Kidney epithelial cell (primary cell): Measurements from ENCODE around the gene SPATA46. TPM values are rescaled to one million over a fixed set of nuclear protein-coding genes. Genes with fewer than 3 reads are reported as not detected.

Experiments used
- DNase-seq: peaks from one replicate; pipeline ENCODE4 v3.0.0-alpha.2; 2010; ENCODE audit warnings: low read depth
- H3K27me3 ChIP-seq: 2 replicates; pipeline ENCODE4 v1.6.0; 2011; ENCODE audit warnings: low read length; ENCODE audit not compliant: control insufficient read depth, insufficient read depth
- H3K36me3 ChIP-seq: 2 replicates; pipeline ENCODE4 v1.5.1; 2011; ENCODE audit warnings: low read length; ENCODE audit not compliant: control insufficient read depth, insufficient read depth
- H3K4me3 ChIP-seq: 2 replicates; pipeline ENCODE4 v1.5.1; 2011; ENCODE audit warnings: low read depth, mild to moderate bottlenecking, control low read depth, low read length
- CTCF ChIP-seq: IDR thresholded peaks from 2 replicates; pipeline ENCODE4 v1.5.1; 2011; ENCODE audit warnings: mild to moderate bottlenecking, moderate library complexity, low read length, control low read depth, inconsistent platforms; ENCODE audit not compliant: insufficient read depth, poor library complexity, severe bottlenecking
- total RNA-seq: library from RNA; depleted of rRNA; stranded (reverse); fragments of >200 nt; gene quantifications from 2 replicates; pipeline ENCODE4 v1.2.3, GENCODE V29; 2015

SPATA46 gene
- total RNA-seq, 1 donor from 2014 or later = not detected

- Histone ChIP-seq H3K4me3 (no peak overlapping the region), H3K36me3 (no peaks in the 10 kb centered on the region), H3K27me3 (no peaks in the 10 kb centered on the region)
- no peak for DNase-seq
- TF ChIP-seq CTCF = no peak
These were observed 39.9 kb downstream of the SPATA46 start for GRCh38 chr1:162336621-162337285.

GRCh38 chr1:162335126-162335525, 41.5 kb downstream of the SPATA46 start:
- TF ChIP-seq CTCF = no peak
- DNase-seq = no peak
- H3K4me3 ChIP-seq = no peak overlapping the region
- H3K36me3 ChIP-seq = no peaks in the 10 kb centered on the region
- no peaks in the 10 kb centered on the region for H3K27me3 ChIP-seq

GRCh38 chr1:162333991-162334390, 42.7 kb downstream of the SPATA46 start:
- Histone ChIP-seq H3K4me3 (no peak overlapping the region), H3K27me3 (no peaks in the 10 kb centered on the region), H3K36me3 (no peaks in the 10 kb centered on the region)
- no peak for TF ChIP-seq CTCF
- no peak for DNase-seq

- no peaks in the 10 kb centered on the region for H3K36me3 ChIP-seq
- no peak for DNase-seq
These were observed 46.8 kb downstream of the SPATA46 start for GRCh38 chr1:162329826-162330225.

GRCh38 chr1:162328512-162328911, 48.1 kb downstream of the SPATA46 start:
- no peaks in the 10 kb centered on the region for H3K27me3 ChIP-seq
- DNase-seq = no peak
- no peak overlapping the region for H3K4me3 ChIP-seq
- TF ChIP-seq CTCF = no peak
- no peaks in the 10 kb centered on the region for H3K36me3 ChIP-seq

More at GRCh38 chr1:162329826-162330225, 46.8 kb downstream of the SPATA46 start:
- no peak for TF ChIP-seq CTCF
- no peaks in the 10 kb centered on the region for H3K27me3 ChIP-seq
- no peak overlapping the region for H3K4me3 ChIP-seq

- no peak for DNase-seq
- TF ChIP-seq CTCF = no peak
- no peaks in the 10 kb centered on the region for H3K27me3 ChIP-seq
- no peak overlapping the region for H3K4me3 ChIP-seq
- H3K36me3 ChIP-seq = no peaks in the 10 kb centered on the region
These were observed 48.9 kb downstream of the SPATA46 start for GRCh38 chr1:162327788-162328165.
